Measurements from ENCODE around the gene SETBP1. TPM values are rescaled to one million over a fixed set of nuclear protein-coding genes. Genes with fewer than 3 reads are reported as not detected.

Gene SETBP1
- total and polyA plus RNA-seq, 2 of the 8 experiments (the other 6 are each of a cell fraction or from before 2014, with no cell fraction given), result 2.0 to 6.5 TPM

GRCh38 chr18:45071956-45072355, 391.3 kb downstream of the SETBP1 start:
- Histone ChIP-seq H4K91ac (replicated peaks; ENCODE audit: insufficient read length, low read length) (no peak overlapping the region), H3K79me1 (ENCODE audit: low read depth, low read length) (no peaks in the 10 kb centered on the region), H3K79me2 (ENCODE audit: control insufficient read depth in 1 of 2, insufficient read depth in 2 of 2, low read length in 2 of 2) (no peaks in the 10 kb centered on the region), H3K4ac (replicated peaks; ENCODE audit: insufficient read length, low read depth, low read length) (no peak overlapping the region), H3K23ac (ENCODE audit: insufficient read length) (no peak overlapping the region), H3K27me3 (replicated peaks in 1 of 4; ENCODE audit: control insufficient read depth in 3 of 4, extremely low read depth in 1 of 4, insufficient read depth in 3 of 4, low read length in 3 of 4) (no peaks in the 10 kb centered on the region), H2BK15ac (ENCODE audit: low read length) (no peak overlapping the region), H2BK12ac (ENCODE audit: low read depth, low read length) (no peak overlapping the region), H2AK5ac (ENCODE audit: low read depth, low read length) (no peak overlapping the region), H2AFZ (ENCODE audit: low read length) (no peak overlapping the region), H3K4me2 (ENCODE audit: insufficient read depth in 1 of 2, low read depth in 2 of 2, low read length in 2 of 2) (no peak overlapping the region), H3K9ac (replicated peaks in 1 of 4; ENCODE audit: extremely low read depth in 1 of 4, low read depth in 3 of 4, low read length in 3 of 4) (no peak overlapping the region), H3K14ac (ENCODE audit: insufficient read length) (no peak overlapping the region), H3K9me3 (ENCODE audit: insufficient read depth in 2 of 2, low read depth in 1 of 2, low read length in 1 of 2) (no peaks in the 10 kb centered on the region), H2BK5ac (ENCODE audit: low read depth, low read length) (no peak overlapping the region), H2BK20ac (ENCODE audit: low read length) (no peak overlapping the region), H3K27ac (ENCODE audit: low read depth, low read length) (no peak overlapping the region), H3K23me2 (ENCODE audit: low read depth, low read length) (no peaks in the 10 kb centered on the region), H2BK120ac (replicated peaks; ENCODE audit: low read depth, low read length) (no peak overlapping the region), H3K4me3 (ENCODE audit: extremely low read depth in 1 of 4, insufficient read depth in 2 of 4, low read depth in 3 of 4, low read length in 4 of 4) (no peak overlapping the region), H3K36me3 (ENCODE audit: control insufficient read depth in 2 of 4, insufficient read depth in 4 of 4, low read length in 3 of 4) (no peaks in the 10 kb centered on the region), H4K5ac (ENCODE audit: insufficient read length, low read depth, low read length) (no peak overlapping the region), H3K18ac (ENCODE audit: extremely low read depth, low read length) (no peak overlapping the region), H3K4me1 (replicated peaks in 1 of 4; ENCODE audit: control insufficient read depth in 3 of 4, insufficient read depth in 4 of 4, low read length in 3 of 4) (no peaks in the 10 kb centered on the region), H4K8ac (ENCODE audit: extremely low read depth, insufficient read depth, low read length) (no peak overlapping the region), H3K56ac (replicated peaks; ENCODE audit: insufficient read length, low read depth, low read length) (no peak overlapping the region), H4K20me1 (replicated peaks in 1 of 2; ENCODE audit: control insufficient read depth in 1 of 2, insufficient read depth in 2 of 2, low read length in 2 of 2) (no peaks in the 10 kb centered on the region)
- 89% methylated on average over 3 of the region's 3 CpGs; no CpG with 5 or more reads in 1 of the 2 experiments for WGBS, 2 experiments (ENCODE audit: extremely low coverage in 1 of 2, insufficient coverage in 1 of 2, insufficient read length in 1 of 2, insufficient replicate concordance in 2 of 2, low coverage in 1 of 2, low lambda C conversion rate in 2 of 2, missing lambda C conversion rate in 1 of 2)
- FAIRE-seq, result no peak
- ChIA-PET CTCF (ENCODE audit: partially characterized antibody) (no interaction called here), POLR2A (ENCODE audit: partially characterized antibody) (interaction anchor here (0.8 kb wide), 1 partner anchor 63 kb away, joined by 3 read pairs; no protein-coding TSS in a partner anchor)
- no peak for DNase-seq (ENCODE audit: low read depth in 1 of 2, low spot score in 2 of 2)
- TF ChIP-seq NRF1 (IDR thresholded peaks at IDR 0.05; ENCODE audit: low read depth, low read length), result no peak
- no peak for TF ChIP-seq POLR2A (IDR thresholded peaks at IDR 0.05; ENCODE audit: control extremely low read depth in 1 of 2, low read depth in 2 of 2, low read length in 2 of 2)
- no peak for TF ChIP-seq CTBP2 (IDR thresholded peaks at IDR 0.05; ENCODE audit: borderline replicate concordance, insufficient read depth, insufficient read length, low read length)
- TF ChIP-seq YY1 (IDR thresholded peaks at IDR 0.05; ENCODE audit: low read depth, low read length), result no peak
- TF ChIP-seq BCL11A (IDR thresholded peaks at IDR 0.05; ENCODE audit: low read depth in 2 of 2, low read length in 2 of 2), result no peak
- no peak for TF ChIP-seq SUZ12 (IDR thresholded peaks at IDR 0.05; ENCODE audit: low read length)
- TF ChIP-seq PHF8 (conservative IDR thresholded peaks at IDR 0.05; ENCODE audit: low read depth, low read length), result no peak
- TF ChIP-seq TCF12 (IDR thresholded peaks at IDR 0.05; ENCODE audit: low read depth, low read length), result no peak

Data from H1 (cell line).